Measurements from ENCODE around the gene ASTN2. TPM values are rescaled to one million over a fixed set of nuclear protein-coding genes. Genes with fewer than 3 reads are reported as not detected.

Gene ASTN2
- total RNA-seq, 2 experiments from 2014 or later: 1.7 to 4.2 TPM

- no TSS peak for BruUV-seq (replicated peaks)
- intact Hi-C loops (cut with micrococcal nuclease; ENCODE audit: unreplicated experiment): no loop called here
- Histone ChIP-seq H3K36me3 (ENCODE audit: insufficient read depth, low read length) (no peaks in the 10 kb centered on the region), H3K79me2 (ENCODE audit: insufficient read depth, low read depth, low read length) (no peaks in the 10 kb centered on the region), H3K4me3 (ENCODE audit: low read depth, low read length, poor library complexity, severe bottlenecking) (no peak overlapping the region), H4K20me1 (ENCODE audit: insufficient read depth, low read length) (no peaks in the 10 kb centered on the region), H3K4me2 (ENCODE audit: low read length) (no peak overlapping the region), H2AFZ (ENCODE audit: low read length) (no peak overlapping the region), H3K27ac (ENCODE audit: low read depth, low read length, poor library complexity, severe bottlenecking) (no peak overlapping the region), H3K4me1 (ENCODE audit: insufficient read depth, low read length, poor library complexity, severe bottlenecking) (no peaks in the 10 kb centered on the region), H3K9me3 (ENCODE audit: low read length) (no peaks in the 10 kb centered on the region), H3K9me2 (ENCODE audit: insufficient read depth, low read length) (no peaks in the 10 kb centered on the region)
- ChIA-PET POLR2A (interaction anchor here (0.7 kb wide), 1 partner anchor 957 kb away, joined by 3 read pairs; no protein-coding TSS in a partner anchor), CTCF (ENCODE audit: unreplicated experiment) (no interaction called here)
- TF ChIP-seq CTCF (conservative IDR thresholded peaks at IDR 0.05; ENCODE audit: low read length) (no peak), EZH2phosphoT487 (IDR thresholded peaks at IDR 0.05; ENCODE audit: borderline replicate concordance, low read depth, low read length) (no peak)
- DNase-seq (ENCODE audit: low spot score): no peak
Observed at GRCh38 chr9:116668970-116669695, 745.7 kb downstream of the ASTN2 start.

- H3K4me2 ChIP-seq (ENCODE audit: low read length): no peak overlapping the region
- H3K79me2 ChIP-seq (ENCODE audit: insufficient read depth, low read depth, low read length): no peaks in the 10 kb centered on the region
- no peaks in the 10 kb centered on the region for H3K9me3 ChIP-seq (ENCODE audit: low read length)
- no peak for DNase-seq (ENCODE audit: low spot score)
- no peak overlapping the region for H2AFZ ChIP-seq (ENCODE audit: low read length)
- intact Hi-C loops (cut with micrococcal nuclease; ENCODE audit: unreplicated experiment): loop anchor here (5.0 kb wide), 2 partner anchors 506 to 1071 kb away; no protein-coding TSS in a partner anchor
- H3K36me3 ChIP-seq (ENCODE audit: insufficient read depth, low read length): no peaks in the 10 kb centered on the region
- BruUV-seq (replicated peaks): no TSS peak
- H3K4me1 ChIP-seq (ENCODE audit: insufficient read depth, low read length, poor library complexity, severe bottlenecking): no peaks in the 10 kb centered on the region
- no peak for TF ChIP-seq EZH2phosphoT487 (IDR thresholded peaks at IDR 0.05; ENCODE audit: borderline replicate concordance, low read depth, low read length)
- no peak for TF ChIP-seq CTCF (conservative IDR thresholded peaks at IDR 0.05; ENCODE audit: low read length)
- H3K9me2 ChIP-seq (ENCODE audit: insufficient read depth, low read length): no peaks in the 10 kb centered on the region
- no peak overlapping the region for H3K4me3 ChIP-seq (ENCODE audit: low read depth, low read length, poor library complexity, severe bottlenecking)
- H4K20me1 ChIP-seq (ENCODE audit: insufficient read depth, low read length): no peaks in the 10 kb centered on the region
- POLR2A ChIA-PET: interaction anchor here (0.6 kb wide), 1 partner anchor 13 kb away, joined by 5 read pairs; no protein-coding TSS in a partner anchor
- CTCF ChIA-PET (ENCODE audit: unreplicated experiment): interaction anchor here (0.5 kb wide), 1 partner anchor 73 kb away, joined by 3 read pairs; no protein-coding TSS in a partner anchor
- no peak overlapping the region for H3K27ac ChIP-seq (ENCODE audit: low read depth, low read length, poor library complexity, severe bottlenecking)
Observed at GRCh38 chr9:116663581-116663980, 751.3 kb downstream of the ASTN2 start.
